Stimulated activated CD8-positive, alpha-beta memory T cell treated with anti-CD3 and anti-CD28 coated beads, Interleukin-7, amount 100 ng/mL, for 24 hours (primary cell): ENCODE data around the gene MFGE8.

Experiments
- DNase-seq: peaks from one replicate; pipeline ENCODE4 v3.0.0-alpha.2; 2020; ENCODE audit warnings: low read depth

MFGE8 gene

GRCh38 chr15:88872106-88872505 lies 41.1 kb downstream of the MFGE8 start:
- DNase-seq = no peak

GRCh38 chr15:88871313-88871712 lies 41.9 kb downstream of the MFGE8 start:
- no peak for DNase-seq

GRCh38 chr15:88866295-88866881 lies 46.8 kb downstream of the MFGE8 start:
- no peak for DNase-seq

- no peak for DNase-seq
Measured at GRCh38 chr15:88865498-88866099, 47.6 kb downstream of the MFGE8 start.

- no peak for DNase-seq
Measured at GRCh38 chr15:88864861-88865497, 48.2 kb downstream of the MFGE8 start.

GRCh38 chr15:88863412-88863811 lies 49.8 kb downstream of the MFGE8 start:
- DNase-seq = no peak

- DNase-seq = no peak
Measured at GRCh38 chr15:88860212-88860611, 53.0 kb downstream of the MFGE8 start.

GRCh38 chr15:88859550-88859949 lies 53.6 kb downstream of the MFGE8 start:
- no peak for DNase-seq

GRCh38 chr15:88858934-88859333 lies 54.2 kb downstream of the MFGE8 start:
- no peak for DNase-seq

- no peak for DNase-seq
Measured at GRCh38 chr15:88852476-88852875, 60.7 kb downstream of the MFGE8 start.

GRCh38 chr15:88849376-88850072 lies 63.7 kb downstream of the MFGE8 start:
- DNase-seq = no peak
